MM.1S (cell line): ENCODE measurements around the gene ARL6.

ENCODE experiments used
- DNase-seq: peaks from one replicate; pipeline ENCODE4 v3.0.0-alpha.2; 2015
- H2AFZ ChIP-seq: fragments of 300-600 bp; sonication (generic); 2 replicates; pipeline ENCODE4 v1.6.0; 2016; ENCODE audit warnings: antibody characterized with exemption, low read length
- H3F3A ChIP-seq: fragments of 300-600 bp; sonication (generic); 2 replicates; pipeline ENCODE4 v1.6.1; 2016; ENCODE audit warnings: mild to moderate bottlenecking, antibody characterized with exemption, low read length, moderate library complexity, mixed read lengths; ENCODE audit not compliant: insufficient read depth
- H3K27ac ChIP-seq: fragments of 300-600 bp; sonication (generic); 2 replicates; pipeline ENCODE4 v1.5.1; 2016; ENCODE audit warnings: mild to moderate bottlenecking, low read length
- H3K27me3 ChIP-seq: fragments of 300-600 bp; sonication (generic); replicated peaks from 2 replicates; pipeline ENCODE4 v1.6.0; 2016; ENCODE audit warnings: low read length; ENCODE audit not compliant: insufficient read depth
- H3K36me3 ChIP-seq: fragments of 300-600 bp; sonication (generic); replicated peaks from 2 replicates; pipeline ENCODE4 v1.6.1; 2016; ENCODE audit warnings: mild to moderate bottlenecking, low read length, mixed read lengths; ENCODE audit not compliant: insufficient read depth
- H3K4me1 ChIP-seq: fragments of 300-600 bp; sonication (generic); 2 replicates; pipeline ENCODE4 v1.6.1; 2016; ENCODE audit warnings: low read length, mixed read lengths
- H3K4me2 ChIP-seq: fragments of 300-600 bp; sonication (generic); 2 replicates; pipeline ENCODE4 v1.6.0; 2016; ENCODE audit warnings: low read depth, low read length
- H3K4me3 ChIP-seq: fragments of 300-600 bp; sonication (generic); 2 replicates; pipeline ENCODE4 v1.5.1; 2016; ENCODE audit warnings: low read length, mixed read lengths
- H3K79me2 ChIP-seq: fragments of 300-600 bp; sonication (generic); 2 replicates; pipeline ENCODE4 v1.6.1; 2016; ENCODE audit warnings: mixed run types, low read length, mixed read lengths
- H3K9ac ChIP-seq: fragments of 300-600 bp; sonication (generic); 2 replicates; pipeline ENCODE4 v1.6.1; 2016; ENCODE audit warnings: low read length, mixed read lengths
- H3K9me2 ChIP-seq: fragments of 300-600 bp; sonication (generic); replicated peaks from 2 replicates; pipeline ENCODE4 v1.6.1; 2016; ENCODE audit warnings: mild to moderate bottlenecking, low read length, mixed read lengths; ENCODE audit not compliant: insufficient read depth
- H3K9me3 ChIP-seq: fragments of 300-600 bp; sonication (generic); replicated peaks from 2 replicates; pipeline ENCODE4 v1.6.1; 2016; ENCODE audit warnings: mild to moderate bottlenecking, low read length, mixed read lengths; ENCODE audit not compliant: insufficient read depth
- H4K20me1 ChIP-seq: fragments of 300-600 bp; sonication (generic); 2 replicates; pipeline ENCODE4 v1.6.1; 2016; ENCODE audit warnings: mild to moderate bottlenecking, low read length, moderate library complexity, mixed read lengths; ENCODE audit not compliant: insufficient read depth
- CTCF ChIP-seq: fragments of 300-600 bp; sonication (generic); IDR thresholded peaks from 2 replicates; pipeline ENCODE4 v1.5.1; 2016; ENCODE audit warnings: antibody characterized with exemption, low read length, mixed read lengths
- EZH2 ChIP-seq: fragments of 300-600 bp; sonication (generic); optimal IDR thresholded peaks from 2 replicates; pipeline ENCODE3; 2017; ENCODE audit warnings: low read depth, mild to moderate bottlenecking, antibody characterized with exemption, low read length, mixed read lengths
- EZH2phosphoT487 ChIP-seq: fragments of 300-600 bp; sonication (generic); IDR thresholded peaks from 2 replicates; pipeline ENCODE4 v1.6.1; 2018; ENCODE audit warnings: antibody characterized with exemption, low read length

The ARL6 gene

DNA sequence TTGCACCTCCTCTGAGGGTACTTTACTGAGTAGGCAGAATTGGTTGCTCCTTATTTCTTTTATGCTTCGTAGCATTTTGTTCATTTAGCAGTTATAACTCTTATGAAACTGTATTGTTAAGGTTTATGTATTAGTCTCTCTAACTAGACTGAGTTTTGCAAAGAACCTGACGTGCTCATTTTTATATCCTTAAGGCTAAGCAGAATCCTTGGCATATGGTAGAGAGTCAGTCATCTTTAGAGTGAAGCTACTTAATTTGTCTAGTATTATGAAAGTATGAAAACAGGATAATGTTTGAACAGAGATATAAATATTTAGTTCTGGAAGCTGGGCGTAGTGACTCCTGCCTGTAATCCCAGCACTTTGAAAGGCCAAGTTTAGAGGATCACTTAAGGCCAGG is 77.4 kb downstream of the ARL6 start:
- Histone ChIP-seq H3F3A (no peaks in the 10 kb centered on the region), H2AFZ (no peak overlapping the region), H3K9me2 (no peaks in the 10 kb centered on the region), H3K9ac (no peak overlapping the region), H3K4me2 (no peak overlapping the region), H3K9me3 (no peaks in the 10 kb centered on the region), H3K4me1 (peaks cover 5% of the 10 kb centered on the region; the same call in 1 of the 2 replicates), H3K79me2 (no peaks in the 10 kb centered on the region), H3K4me3 (no peak overlapping the region), H4K20me1 (no peaks in the 10 kb centered on the region), H3K27me3 (no peaks in the 10 kb centered on the region), H3K27ac (no peak overlapping the region), H3K36me3 (no peaks in the 10 kb centered on the region)
- TF ChIP-seq EZH2phosphoT487: no peak
- no peak for TF ChIP-seq EZH2
- TF ChIP-seq CTCF: no peak
- DNase-seq: no peak

- no peak for DNase-seq
- Histone ChIP-seq H3K79me2 (no peaks in the 10 kb centered on the region), H3K4me1 (no peaks in the 10 kb centered on the region), H3K4me3 (no peak overlapping the region), H3F3A (no peaks in the 10 kb centered on the region), H4K20me1 (no peaks in the 10 kb centered on the region), H3K27ac (no peak overlapping the region), H3K4me2 (no peak overlapping the region), H3K36me3 (no peaks in the 10 kb centered on the region), H3K9ac (no peak overlapping the region), H3K9me3 (no peaks in the 10 kb centered on the region), H3K27me3 (no peaks in the 10 kb centered on the region), H2AFZ (no peak overlapping the region), H3K9me2 (no peaks in the 10 kb centered on the region)
- TF ChIP-seq EZH2phosphoT487: no peak
- no peak for TF ChIP-seq EZH2
Measured at GRCh38 chr3:97848779-97849178, 84.2 kb downstream of the ARL6 start.
